Midbrain (tissue), 1 donor: Measurements from ENCODE around the gene CSH1.
A peak's percentile ranks its signal among the peaks of the same experiment; 100 is the strongest.
"Not testable (repeated sequence)": the region's sequence is repeated elsewhere in the genome, so short reads cannot be mapped to it uniquely, and the experiment has no call there.

ENCODE experiments used
- DNase-seq: peaks from one replicate; lab custom pipeline; 2025; lab: John Stamatoyannopoulos, UW

The CSH1 gene

DNA sequence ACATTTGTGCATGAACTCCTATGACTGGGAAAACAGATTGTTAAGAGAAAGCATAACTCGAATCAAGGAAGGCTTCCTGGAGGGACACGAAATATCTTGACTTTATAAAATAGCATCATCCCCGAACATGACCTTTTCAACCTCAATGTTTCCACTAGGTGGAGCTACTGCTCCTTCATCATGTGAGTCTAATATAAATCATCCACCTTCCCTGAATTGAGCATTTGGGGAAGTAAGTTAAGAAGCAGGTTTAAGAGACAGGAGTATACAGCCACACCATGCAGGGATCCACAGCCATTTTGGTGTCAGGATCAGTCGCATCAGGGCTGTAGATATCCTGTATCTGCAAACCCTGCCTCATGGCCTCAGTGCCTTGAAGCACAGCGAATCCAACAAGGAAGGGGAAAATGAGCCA, 7.4 kb upstream of the CSH1 start:
- peak; percentile 10 for DNase-seq

GRCh38 chr17:63901971-63902370, 5.6 kb upstream of the CSH1 start:
- not testable (repeated sequence) for DNase-seq

- not testable (repeated sequence) for DNase-seq
Observed at GRCh38 chr17:63898899-63899798, 2.8 kb upstream of the CSH1 start.

- not testable (repeated sequence) for DNase-seq
Observed at GRCh38 chr17:63894821-63895220, 1.6 kb downstream of the CSH1 start.

GRCh38 chr17:63894021-63894420, 2.4 kb downstream of the CSH1 start:
- not testable (repeated sequence) for DNase-seq

- DNase-seq: not testable (repeated sequence)
Observed at GRCh38 chr17:63892316-63893037, 3.9 kb downstream of the CSH1 start.

- DNase-seq: peak; percentile 21
Observed at GRCh38 chr17:63889026-63889848, 7.1 kb downstream of the CSH1 start.

GRCh38 chr17:63885119-63885518, 11.3 kb downstream of the CSH1 start:
- DNase-seq: not testable (repeated sequence)

DNA sequence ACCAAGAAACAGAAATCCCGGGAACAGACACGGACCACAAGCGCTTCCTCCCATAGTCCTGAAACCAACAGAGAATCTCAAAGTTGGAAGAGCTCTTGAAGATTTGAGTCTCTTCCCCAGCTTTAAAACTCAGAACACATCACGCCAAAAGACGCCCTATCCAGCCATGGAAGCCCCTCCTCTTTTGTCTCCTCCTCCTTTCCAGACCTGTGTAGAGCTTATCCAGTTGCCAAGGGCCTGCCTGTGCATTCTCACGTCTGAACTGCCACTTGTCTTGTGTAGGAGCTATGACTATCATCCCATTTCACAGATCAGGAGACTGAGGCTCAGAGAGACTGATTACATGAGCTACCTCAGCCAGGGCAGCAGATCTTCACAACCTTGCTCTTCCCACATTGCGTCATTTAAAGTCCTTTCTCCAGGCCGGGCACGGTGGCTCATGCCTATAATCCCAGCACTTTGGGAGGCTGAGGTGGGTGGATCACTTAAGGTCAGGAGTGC, 13.7 kb downstream of the CSH1 start:
- not testable (repeated sequence) for DNase-seq

DNA sequence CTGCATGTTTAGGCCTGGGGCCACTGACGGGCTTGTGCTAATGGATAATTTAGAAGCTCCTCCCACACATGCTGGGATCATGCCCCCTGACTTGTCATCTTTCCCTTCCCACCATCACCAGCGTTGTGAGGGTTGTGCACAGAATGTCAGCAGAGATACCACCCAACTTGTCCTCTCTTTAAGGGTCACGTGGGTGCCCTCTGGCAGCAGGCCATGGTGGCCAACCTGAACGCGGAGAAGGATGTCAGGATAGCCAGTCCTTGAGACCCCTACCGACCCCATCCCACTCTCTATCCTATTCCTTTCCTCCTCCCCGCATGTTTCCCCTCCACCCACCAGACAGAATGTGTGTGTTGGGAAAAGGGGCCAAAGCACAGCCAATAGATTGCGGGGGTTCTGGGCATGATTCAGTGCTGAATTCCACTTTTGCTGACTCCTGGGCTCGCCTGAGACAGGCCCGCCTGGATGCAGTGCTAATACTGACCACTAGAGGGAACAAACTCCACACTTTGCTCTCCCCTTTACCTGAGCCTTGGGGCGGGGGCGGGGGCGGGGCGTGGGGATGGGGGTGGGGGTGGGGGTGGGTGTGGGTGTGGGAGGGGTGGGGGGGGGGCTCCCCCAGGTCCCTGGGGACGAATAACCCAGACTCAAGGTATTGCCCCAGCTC, 14.3 kb downstream of the CSH1 start, which contains the start of gene GH2:
GH2 (minus strand) TSS at position 10 of the 667 bp plus-strand sequence. CDS start 143 bp downstream, outside the sequence.
- DNase-seq: no peak

DNA sequence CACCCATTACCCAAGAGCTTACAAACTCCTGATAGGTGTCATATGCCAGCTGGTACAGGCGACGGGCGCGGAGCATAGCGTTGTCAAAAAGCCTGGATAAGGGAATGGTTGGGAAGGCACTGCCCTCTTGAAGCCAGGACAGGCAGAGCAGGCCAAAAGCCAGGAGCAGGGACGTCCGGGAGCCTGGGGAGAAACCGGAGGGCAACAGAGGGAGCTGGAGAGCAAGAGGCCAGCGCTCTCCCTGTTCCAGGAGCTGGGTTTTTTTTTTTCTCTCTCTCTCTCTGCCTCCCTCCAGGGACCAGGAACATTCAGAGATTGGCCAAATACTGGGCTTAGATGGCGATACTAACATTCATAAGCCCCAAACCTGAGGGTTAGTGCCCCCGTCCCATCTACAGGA, 15.0 kb downstream of the CSH1 start:
- DNase-seq: not testable (repeated sequence)

GRCh38 chr17:63880706-63881105, 15.7 kb downstream of the CSH1 start:
- no peak for DNase-seq

GRCh38 chr17:63878413-63878812, 18.0 kb downstream of the CSH1 start:
- not testable (repeated sequence) for DNase-seq

DNA sequence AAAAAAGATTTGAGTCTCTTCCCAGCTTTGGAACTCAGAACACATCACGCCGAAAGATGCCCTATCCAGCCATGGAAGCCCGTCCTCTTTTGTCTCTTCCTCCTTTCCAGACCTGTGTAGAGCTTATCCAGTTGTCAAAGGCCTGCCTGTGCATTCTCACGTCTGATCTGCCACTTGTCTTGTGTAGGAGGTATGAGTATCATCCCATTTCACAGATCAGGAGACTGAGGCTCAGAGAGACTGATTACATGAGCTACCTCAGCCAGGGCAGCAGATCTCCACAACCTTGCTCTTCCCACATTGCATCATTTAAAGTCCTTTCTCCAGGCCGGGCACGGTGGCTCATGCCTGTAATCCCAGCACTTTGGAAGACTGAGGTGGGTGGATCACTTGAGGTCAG, 21.7 kb downstream of the CSH1 start:
- DNase-seq: not testable (repeated sequence)

GRCh38 chr17:63874061-63874626, 22.2 kb downstream of the CSH1 start:
- not testable (repeated sequence) for DNase-seq

- not testable (repeated sequence) for DNase-seq
Observed at GRCh38 chr17:63873577-63873976, 22.8 kb downstream of the CSH1 start, which contains the start of gene CSH2. Gene CSH2, minus strand, starts transcription at chr17:63873677. Its CDS starts 63 bp downstream, at chr17:63873614.

DNA sequence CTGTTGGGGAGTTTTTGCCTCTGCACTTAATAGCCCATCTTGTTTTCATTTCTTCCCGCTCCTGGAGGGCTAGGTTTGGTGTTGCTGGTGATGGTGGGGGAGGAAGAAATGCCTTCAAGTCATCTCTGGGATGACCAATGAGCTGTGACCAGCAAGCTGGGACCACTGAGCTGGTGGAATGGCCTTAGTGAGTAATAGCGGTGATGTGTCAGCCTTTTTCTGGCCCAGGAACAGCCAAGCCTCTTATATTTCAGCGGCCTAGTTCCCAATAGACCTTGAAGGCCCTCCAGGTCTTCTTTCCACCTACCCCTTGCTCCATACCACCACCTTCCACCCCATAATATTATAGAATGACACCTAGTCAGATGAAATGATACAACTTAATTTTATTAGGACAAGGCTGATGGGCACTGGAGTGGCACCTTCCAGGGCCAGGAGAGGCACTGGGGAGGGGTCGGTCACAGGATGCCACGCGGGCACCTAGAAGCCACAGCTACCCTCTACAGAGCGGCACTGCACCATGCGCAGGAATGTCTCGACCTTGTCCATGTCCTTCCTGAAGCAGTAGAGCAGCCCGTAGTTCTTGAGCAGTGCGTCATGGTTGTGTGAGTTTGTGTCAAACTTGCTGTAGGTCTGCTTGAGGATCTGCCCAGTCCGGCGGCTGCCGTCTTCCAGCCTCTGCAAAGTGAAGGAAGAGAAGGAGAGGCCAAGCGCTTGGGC, 24.6 kb downstream of the CSH1 start:
- DNase-seq: not testable (repeated sequence)

DNA sequence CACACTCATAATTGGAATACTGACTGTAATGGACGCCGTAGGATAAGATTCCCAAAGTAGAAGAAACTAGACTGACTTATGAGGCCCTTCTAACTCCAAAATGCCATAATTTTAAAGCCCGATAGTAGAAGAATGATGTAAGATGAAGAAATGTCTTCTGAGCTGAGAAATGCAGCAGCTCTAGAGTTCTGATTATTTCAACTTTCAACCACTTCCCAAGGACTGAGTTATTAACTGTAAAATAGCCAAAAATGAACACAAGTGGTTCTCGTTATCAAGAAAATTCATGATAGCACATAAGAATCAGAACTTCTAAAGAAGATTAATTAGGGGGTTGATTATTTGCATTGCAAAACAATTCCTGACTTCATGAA, 26.1 kb downstream of the CSH1 start:
- not testable (repeated sequence) for DNase-seq

DNA sequence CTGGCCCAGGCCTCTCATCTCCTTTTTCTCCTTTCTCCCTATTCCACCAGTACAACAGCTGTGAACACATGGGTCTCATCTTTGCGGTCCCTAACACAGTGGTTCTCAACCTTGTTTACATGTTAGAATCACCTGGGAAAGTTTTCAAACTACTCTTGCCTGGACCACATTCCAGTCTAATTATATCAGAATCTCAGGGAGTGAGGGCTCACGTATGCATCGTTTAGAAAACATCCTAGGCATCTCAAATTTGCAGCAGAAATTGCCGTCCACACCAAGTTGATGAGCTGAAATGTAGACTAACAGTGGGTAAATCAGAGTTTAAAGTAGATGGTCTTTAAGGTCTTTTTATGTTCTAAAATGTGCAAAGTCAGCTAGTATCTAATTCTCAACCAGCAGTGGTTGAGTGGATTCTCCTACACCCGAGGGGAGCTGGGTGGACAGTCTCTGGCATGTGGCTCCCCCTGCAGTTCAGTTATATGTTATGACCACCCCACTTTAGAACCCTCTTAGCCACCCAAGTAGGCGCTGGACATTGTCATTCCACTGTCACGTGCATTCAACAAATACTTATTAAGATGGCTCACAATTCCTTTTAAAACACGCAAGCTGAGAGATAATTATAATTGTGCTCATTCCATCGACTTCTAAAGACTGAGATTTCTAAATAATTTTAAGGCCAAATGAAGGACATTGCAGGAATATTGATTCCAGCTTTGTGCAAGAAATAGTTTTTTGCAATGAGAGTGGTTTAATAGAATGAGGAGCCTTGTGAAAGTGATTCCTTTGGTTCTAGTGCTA, 26.7 kb downstream of the CSH1 start:
- DNase-seq: not testable (repeated sequence)
